Measurements from ENCODE around the gene RPL39L.

GRCh38 chr3:187165144-187165543 is 25.8 kb upstream of the RPL39L start:
- TF ChIP-seq POLR2A (IDR thresholded peaks at IDR 0.05) (no peak), CTCF (IDR thresholded peaks at IDR 0.05) (peak; percentile 52 to 81 (median 70))

Measured in Peyer's patch (tissue), 4 donors.